Smooth muscle cell (in vitro differentiated cells): ENCODE measurements around the gene SCN9A. TPM values are rescaled to one million over a fixed set of nuclear protein-coding genes. Genes with fewer than 3 reads are reported as not detected.
A peak's percentile ranks its signal among the peaks of the same experiment; 100 is the strongest.
"Not testable (repeated sequence)": the region's sequence is repeated elsewhere in the genome, so short reads cannot be mapped to it uniquely, and the experiment has no call there.

Source experiments
- DNase-seq: peaks from one replicate; lab custom pipeline; 2025; ENCODE audit not compliant: unreplicated experiment; lab: John Stamatoyannopoulos, UW
- H2AFZ ChIP-seq: fragments of 200-600 bp; sonication (generic); 2 replicates; pipeline ENCODE4 v1.6.0; 2016; ENCODE audit warnings: antibody characterized with exemption, low read depth, mild to moderate bottlenecking
- H3F3A ChIP-seq: fragments of 200-600 bp; sonication (generic); 2 replicates; pipeline ENCODE4 v1.6.0; 2017; ENCODE audit warnings: antibody characterized with exemption, low read depth
- H3K27ac ChIP-seq: fragments of 200-600 bp; sonication (generic); 2 replicates; pipeline ENCODE4 v1.5.1; 2016; ENCODE audit warnings: low read depth, mild to moderate bottlenecking
- H3K27me3 ChIP-seq: fragments of 200-600 bp; sonication (generic); 2 replicates; pipeline ENCODE4 v1.6.1; 2016; ENCODE audit warnings: low read depth, mild to moderate bottlenecking
- H3K36me3 ChIP-seq: fragments of 200-600 bp; sonication (generic); 2 replicates; pipeline ENCODE4 v1.5.1; 2016; ENCODE audit warnings: low read depth
- H3K4me1 ChIP-seq: fragments of 200-600 bp; sonication (generic); 2 replicates; pipeline ENCODE4 v1.5.1; 2016; ENCODE audit warnings: low read depth
- H3K4me2 ChIP-seq: fragments of 200-600 bp; sonication (generic); 2 replicates; pipeline ENCODE4 v1.6.0; 2016; ENCODE audit warnings: mild to moderate bottlenecking
- H3K4me3 ChIP-seq: fragments of 200-600 bp; sonication (generic); 2 replicates; pipeline ENCODE4 v1.5.1; 2016; ENCODE audit warnings: mild to moderate bottlenecking
- H3K79me2 ChIP-seq: fragments of 200-600 bp; sonication (generic); 2 replicates; pipeline ENCODE4 v1.6.0; 2016; ENCODE audit warnings: low read depth, mild to moderate bottlenecking
- H3K9ac ChIP-seq: fragments of 200-600 bp; sonication (generic); 2 replicates; pipeline ENCODE4 v1.6.0; 2016; ENCODE audit warnings: low read depth
- H3K9me3 ChIP-seq: fragments of 200-600 bp; sonication (generic); replicated peaks from 2 replicates; pipeline ENCODE4 v1.5.1; 2016; ENCODE audit warnings: low read depth
- H4K20me1 ChIP-seq: fragments of 200-600 bp; sonication (generic); 2 replicates; pipeline ENCODE4 v1.6.0; 2016; ENCODE audit warnings: low read depth
- WGBS: methylation state at CpG from one replicate; pipeline ENCODE4 v1.1.7; 2016; ENCODE audit warnings: low lambda C conversion rate; 5-methylcytosine and 5-hydroxymethylcytosine counted together
- polyA plus RNA-seq: library from polyadenylated mRNA; unstranded; fragments of >200 nt; fragmentation: Nextera tagmentation; extraction: Ambion mirVana; gene quantifications from 2 replicates; pipeline ENCODE4 v1.2.1, GENCODE V29; 2016
- total RNA-seq: library from RNA; depleted of rRNA; stranded (reverse); fragments of >200 nt; gene quantifications from 2 replicates; pipeline ENCODE4 v1.2.3, GENCODE V29; 2014
- TF ChIP-seq, protein P1 (sequence below): fragments of 200-600 bp; sonication (generic); IDR thresholded peaks from 2 replicates; pipeline ENCODE4 v1.5.1; 2017; ENCODE audit warnings: borderline replicate concordance, mild to moderate bottlenecking, antibody characterized with exemption; ENCODE audit not compliant: insufficient read depth, poor library complexity, severe bottlenecking

Gene SCN9A
- total and polyA plus RNA-seq, 2 experiments from 2014 or later, result 0.49 TPM; not detected in 1

DNA sequence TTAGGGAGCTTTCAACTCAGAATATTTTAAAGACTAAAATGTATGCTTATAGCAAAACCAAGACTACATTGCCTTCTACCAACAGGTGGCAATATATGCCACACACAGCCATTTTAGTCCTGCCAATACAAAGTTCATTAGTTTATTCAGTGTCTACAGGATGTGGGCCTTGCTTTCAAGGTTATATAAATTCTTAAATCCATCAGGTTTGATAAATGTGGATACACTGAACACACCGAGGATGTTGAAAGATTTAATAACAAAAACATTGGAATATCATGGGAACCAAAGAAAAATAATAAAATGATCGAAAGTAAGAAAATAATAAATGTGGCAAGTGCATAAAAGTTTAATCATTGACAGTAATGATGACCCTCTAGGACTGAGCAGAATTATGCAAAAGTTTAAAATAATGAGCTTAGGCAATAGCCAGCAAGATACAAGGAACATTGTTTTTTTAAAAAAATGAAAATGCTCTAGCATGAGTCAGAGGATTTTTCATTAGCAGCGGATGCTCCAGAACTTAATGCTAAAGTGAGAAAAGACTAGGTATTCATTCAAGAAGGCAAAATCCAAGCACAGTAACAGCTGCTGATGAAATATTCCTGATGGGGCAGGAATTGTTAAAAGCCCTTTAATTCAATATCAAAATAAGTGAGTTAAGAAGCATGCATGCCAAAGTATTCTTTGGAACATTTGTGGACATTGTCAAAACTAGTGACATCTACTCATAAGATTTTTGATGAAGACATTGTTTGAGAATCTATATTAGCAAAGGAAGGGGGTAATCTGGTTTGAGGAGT, 14.2 kb downstream of the SCN9A start:
- H3K27me3 ChIP-seq, result no peaks in the 10 kb centered on the region
- H2AFZ ChIP-seq, result peak overlapping the region; percentile 40
- 71% methylated on average over 3 of the region's 3 CpGs for WGBS
- no peak for DNase-seq
- no peaks in the 10 kb centered on the region for H3K79me2 ChIP-seq
- no peak overlapping the region for H3K4me3 ChIP-seq
- H3K27ac ChIP-seq, result no peak overlapping the region
- TF ChIP-seq, protein P1, sequence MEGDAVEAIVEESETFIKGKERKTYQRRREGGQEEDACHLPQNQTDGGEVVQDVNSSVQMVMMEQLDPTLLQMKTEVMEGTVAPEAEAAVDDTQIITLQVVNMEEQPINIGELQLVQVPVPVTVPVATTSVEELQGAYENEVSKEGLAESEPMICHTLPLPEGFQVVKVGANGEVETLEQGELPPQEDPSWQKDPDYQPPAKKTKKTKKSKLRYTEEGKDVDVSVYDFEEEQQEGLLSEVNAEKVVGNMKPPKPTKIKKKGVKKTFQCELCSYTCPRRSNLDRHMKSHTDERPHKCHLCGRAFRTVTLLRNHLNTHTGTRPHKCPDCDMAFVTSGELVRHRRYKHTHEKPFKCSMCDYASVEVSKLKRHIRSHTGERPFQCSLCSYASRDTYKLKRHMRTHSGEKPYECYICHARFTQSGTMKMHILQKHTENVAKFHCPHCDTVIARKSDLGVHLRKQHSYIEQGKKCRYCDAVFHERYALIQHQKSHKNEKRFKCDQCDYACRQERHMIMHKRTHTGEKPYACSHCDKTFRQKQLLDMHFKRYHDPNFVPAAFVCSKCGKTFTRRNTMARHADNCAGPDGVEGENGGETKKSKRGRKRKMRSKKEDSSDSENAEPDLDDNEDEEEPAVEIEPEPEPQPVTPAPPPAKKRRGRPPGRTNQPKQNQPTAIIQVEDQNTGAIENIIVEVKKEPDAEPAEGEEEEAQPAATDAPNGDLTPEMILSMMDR, result peak; percentile 57
- H4K20me1 ChIP-seq, result no peaks in the 10 kb centered on the region
- H3K4me2 ChIP-seq, result no peak overlapping the region
- no peaks in the 10 kb centered on the region for H3F3A ChIP-seq
- H3K36me3 ChIP-seq, result no peaks in the 10 kb centered on the region
- no peak overlapping the region for H3K9ac ChIP-seq
- H3K4me1 ChIP-seq, result no peaks in the 10 kb centered on the region
- no peaks in the 10 kb centered on the region for H3K9me3 ChIP-seq

DNA sequence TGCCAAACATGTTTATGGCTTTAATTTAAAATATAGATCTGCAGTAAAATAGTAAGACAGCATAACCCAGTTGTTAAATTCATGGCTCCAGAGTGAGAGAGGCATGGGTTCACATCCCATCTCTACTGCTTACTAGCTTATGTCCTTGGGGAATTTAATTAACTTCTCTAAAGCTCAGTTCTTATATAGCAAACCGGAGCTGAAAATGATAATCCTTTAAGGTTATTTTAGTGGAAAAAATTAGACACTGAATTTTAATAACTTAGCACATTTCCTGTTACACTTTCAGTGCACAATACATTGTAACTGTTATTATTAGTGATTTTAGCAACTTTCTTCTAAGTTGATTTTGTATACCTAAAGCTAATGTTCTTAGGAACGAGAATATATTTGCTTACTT, 14.8 kb downstream of the SCN9A start:
- H3K36me3 ChIP-seq, result no peaks in the 10 kb centered on the region
- no peak overlapping the region for H3K4me2 ChIP-seq
- H3K9me3 ChIP-seq, result no peaks in the 10 kb centered on the region
- TF ChIP-seq, protein P1, result no peak
- H3K27ac ChIP-seq, result no peak overlapping the region
- H2AFZ ChIP-seq, result no peak overlapping the region
- no peak overlapping the region for H3K4me3 ChIP-seq
- no peaks in the 10 kb centered on the region for H3K27me3 ChIP-seq
- WGBS, result 66% methylated on average over 2 of the region's 2 CpGs
- H3F3A ChIP-seq, result no peaks in the 10 kb centered on the region
- no peak for DNase-seq
- H4K20me1 ChIP-seq, result no peaks in the 10 kb centered on the region
- no peaks in the 10 kb centered on the region for H3K79me2 ChIP-seq
- no peaks in the 10 kb centered on the region for H3K4me1 ChIP-seq
- H3K9ac ChIP-seq, result no peak overlapping the region

DNA sequence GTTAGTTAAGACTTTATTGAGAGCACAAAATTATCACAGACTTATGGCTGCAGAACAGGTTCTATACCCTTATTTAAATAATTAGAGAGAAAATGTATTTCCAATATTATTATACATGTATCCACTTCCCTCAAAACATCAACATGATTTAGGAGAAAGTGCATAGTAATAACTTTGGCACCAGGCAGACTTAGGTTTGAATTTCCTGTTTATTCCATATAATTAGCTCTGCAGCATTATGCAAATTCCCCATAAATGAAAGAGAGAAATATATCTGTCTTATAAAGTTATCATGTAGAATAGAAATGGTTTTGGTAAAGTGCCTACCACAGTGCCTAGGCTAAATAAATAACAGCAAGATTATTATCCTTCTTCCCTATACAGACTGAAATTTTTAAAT, 15.3 kb downstream of the SCN9A start:
- Histone ChIP-seq H2AFZ (no peak overlapping the region), H3K36me3 (no peaks in the 10 kb centered on the region), H3K4me1 (no peaks in the 10 kb centered on the region)

DNA sequence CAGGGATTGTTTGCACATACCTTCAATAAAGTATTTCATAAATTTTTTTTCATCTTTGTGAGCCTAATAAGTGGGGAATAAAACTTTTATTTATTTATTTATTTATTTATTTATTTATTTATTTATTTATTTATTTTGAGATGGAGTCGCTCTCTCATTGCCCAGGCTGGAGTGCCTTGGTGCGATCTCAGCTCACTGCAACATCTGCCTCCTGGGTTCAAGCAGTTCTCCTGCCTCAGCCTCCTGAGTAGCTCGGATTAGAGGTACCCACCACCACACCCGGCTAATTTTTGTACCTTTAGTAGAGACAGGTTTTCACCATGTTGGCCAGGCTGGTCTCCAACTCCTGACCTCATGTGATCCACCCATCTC, 17.8 kb downstream of the SCN9A start:
- not testable (repeated sequence) for H2AFZ ChIP-seq, H4K20me1 ChIP-seq, H3K9me3 ChIP-seq, H3K4me1 ChIP-seq, H3K4me3 ChIP-seq, H3F3A ChIP-seq, H3K4me2 ChIP-seq, H3K79me2 ChIP-seq, H3K27ac ChIP-seq, H3K36me3 ChIP-seq, H3K27me3 ChIP-seq, H3K9ac ChIP-seq, DNase-seq
- WGBS, result 96% methylated on average over 4 of the region's 4 CpGs

More for the DNA sequence above, 15.3 kb downstream of the SCN9A start:
- Histone ChIP-seq H3K27me3 (no peaks in the 10 kb centered on the region), H3F3A (no peaks in the 10 kb centered on the region), H3K79me2 (no peaks in the 10 kb centered on the region), H3K4me2 (no peak overlapping the region), H3K9me3 (no peaks in the 10 kb centered on the region), H3K4me3 (no peak overlapping the region), H4K20me1 (no peaks in the 10 kb centered on the region), H3K9ac (no peak overlapping the region), H3K27ac (no peak overlapping the region)
- no peak for DNase-seq
- TF ChIP-seq, protein P1, result no peak
